PC-3 (cell line): ENCODE measurements around the gene DPCD. TPM values are rescaled to one million over a fixed set of nuclear protein-coding genes. Genes with fewer than 3 reads are reported as not detected.

Source experiments
- ATAC-seq: fragments of 200-7000 bp; cut with Tn5 transposase; 2 replicates; pipeline ENCODE4 v1.9.1; 2020; ENCODE audit warnings: mild to moderate bottlenecking, moderate library complexity
- BruUV-seq: library from RNA; stranded (reverse); fragments of 400-500 nt; replicated peaks from 2 replicates; lab custom pipeline; 2021; lab: Mats Ljungman, UMichigan
- CTCF ChIA-PET: fragments of 300-600 bp; sonication (Branson Sonifier 250); formaldehyde crosslinking; loops from one replicate; lab custom pipeline; 2022; ENCODE audit warnings: antibody characterized with exemption; lab: Charles Lee
- POLR2A ChIA-PET: fragments of 300-600 bp; sonication (Branson Sonifier 250); formaldehyde crosslinking; loops from one replicate; lab custom pipeline; 2022; ENCODE audit warnings: antibody characterized with exemption; ENCODE audit not compliant: unreplicated experiment; lab: Charles Lee
- DNase-seq: peaks from one replicate; pipeline ENCODE4 v3.0.0-alpha.2; 2015
- H2AFZ ChIP-seq: fragments of 300-600 bp; sonication (generic); 2 replicates; pipeline ENCODE4 v1.6.0; 2016; ENCODE audit warnings: antibody characterized with exemption, low read length
- H3F3A ChIP-seq: fragments of 300-600 bp; sonication (generic); one replicate; pipeline ENCODE4 v1.6.0; 2017; ENCODE audit warnings: antibody characterized with exemption, low read length, control low read depth, mild to moderate bottlenecking; ENCODE audit not compliant: unreplicated experiment
- H3K27ac ChIP-seq: fragments of 300-600 bp; sonication (generic); 2 replicates; pipeline ENCODE4 v1.5.1; 2016; ENCODE audit warnings: mild to moderate bottlenecking, low read length
- H3K27me3 ChIP-seq: fragments of 300-600 bp; sonication (generic); 2 replicates; pipeline ENCODE4 v1.6.1; 2016; ENCODE audit warnings: low read length, mixed read lengths
- H3K36me3 ChIP-seq: fragments of 300-600 bp; sonication (generic); 2 replicates; pipeline ENCODE4 v1.6.1; 2016; ENCODE audit warnings: low read depth, mixed run types, low read length, mixed read lengths
- H3K4me1 ChIP-seq: fragments of 300-600 bp; sonication (generic); 2 replicates; pipeline ENCODE4 v1.5.1; 2016; ENCODE audit warnings: low read length; ENCODE audit not compliant: insufficient read depth
- H3K4me2 ChIP-seq: fragments of 300-600 bp; sonication (generic); 2 replicates; pipeline ENCODE4 v1.6.0; 2016; ENCODE audit warnings: low read length
- H3K4me3 ChIP-seq: fragments of 300-600 bp; sonication (generic); 2 replicates; pipeline ENCODE4 v1.5.1; 2016; ENCODE audit warnings: mild to moderate bottlenecking, low read length, mixed read lengths
- H3K79me2 ChIP-seq: fragments of 300-600 bp; sonication (generic); 2 replicates; pipeline ENCODE4 v1.6.1; 2017; ENCODE audit warnings: low read length, mixed read lengths
- H3K9ac ChIP-seq: fragments of 300-600 bp; sonication (generic); 2 replicates; pipeline ENCODE4 v1.6.0; 2016; ENCODE audit warnings: mild to moderate bottlenecking, low read length
- H3K9me2 ChIP-seq: fragments of 300-600 bp; sonication (generic); replicated peaks from 2 replicates; pipeline ENCODE4 v1.6.1; 2016; ENCODE audit warnings: mixed run types, low read length, mixed read lengths
- H3K9me3 ChIP-seq: fragments of 300-600 bp; sonication (generic); 2 replicates; pipeline ENCODE4 v1.6.1; 2016; ENCODE audit warnings: low read length, mixed read lengths
- H4K20me1 ChIP-seq: fragments of 300-600 bp; sonication (generic); 2 replicates; pipeline ENCODE4 v1.6.1; 2016; ENCODE audit warnings: low read length, mixed read lengths
- CTCF ChIP-seq: fragments of 300-600 bp; sonication (generic); conservative IDR thresholded peaks from 2 replicates; pipeline ENCODE4 v1.5.1; 2017; ENCODE audit warnings: antibody characterized with exemption, low read depth, mild to moderate bottlenecking, low read length
- EZH2 ChIP-seq: fragments of 300-600 bp; sonication (generic); IDR thresholded peaks from one replicate; pipeline ENCODE4 v1.6.1; 2017; ENCODE audit warnings: antibody characterized with exemption, mild to moderate bottlenecking, low read length; ENCODE audit not compliant: unreplicated experiment
- EZH2phosphoT487 ChIP-seq: fragments of 300-600 bp; sonication (generic); IDR thresholded peaks from 2 replicates; pipeline ENCODE4 v1.6.1; 2018; ENCODE audit warnings: mild to moderate bottlenecking, antibody characterized with exemption, low read length, borderline replicate concordance
- intact Hi-C: fragments of 100-400 bp; cut with micrococcal nuclease; formaldehyde crosslinking; loops from 2 replicates; pipeline ENCODE4 v1.9.0; 2023
- total RNA-seq: library from RNA; depleted of rRNA; stranded (reverse); fragments of >200 nt; gene quantifications from 2 replicates; pipeline ENCODE4 v1.2.3, GENCODE V29; 2014

The DPCD gene
- total RNA-seq, 1 experiment from 2014 or later, result 37.1 TPM

- ChIA-PET POLR2A (no interaction called here), CTCF (no interaction called here)
- no peaks in the 10 kb centered on the region for H3F3A ChIP-seq
- no peaks in the 10 kb centered on the region for H3K27me3 ChIP-seq
- no peaks in the 10 kb centered on the region for H3K36me3 ChIP-seq
- no peaks in the 10 kb centered on the region for H3K79me2 ChIP-seq
- no peak overlapping the region for H3K4me2 ChIP-seq
- no peaks in the 10 kb centered on the region for H3K9me3 ChIP-seq
- no peaks in the 10 kb centered on the region for H4K20me1 ChIP-seq
- no peaks in the 10 kb centered on the region for H3K9me2 ChIP-seq
- H3K27ac ChIP-seq, result no peak overlapping the region
- H3K4me1 ChIP-seq, result no peaks in the 10 kb centered on the region
- H2AFZ ChIP-seq, result no peak overlapping the region
- H3K9ac ChIP-seq, result no peak overlapping the region
- DNase-seq, result no peak
- intact Hi-C loops, result no loop called here
- H3K4me3 ChIP-seq, result no peak overlapping the region
- ATAC-seq, result no peak
- no peak for TF ChIP-seq EZH2
- TF ChIP-seq CTCF, result no peak
- TF ChIP-seq EZH2phosphoT487, result no peak
- no TSS peak for BruUV-seq
Observed at GRCh38 chr10:101653536-101653935, 65.4 kb downstream of the DPCD start.

- no TSS peak for BruUV-seq
- TF ChIP-seq EZH2 (no peak), CTCF (no peak), EZH2phosphoT487 (no peak)
- H4K20me1 ChIP-seq, result no peaks in the 10 kb centered on the region
- H3K27me3 ChIP-seq, result no peaks in the 10 kb centered on the region
- CTCF ChIA-PET, result no interaction called here
- no peaks in the 10 kb centered on the region for H3K79me2 ChIP-seq
- no peak overlapping the region for H3K4me2 ChIP-seq
- DNase-seq (no peak), ATAC-seq (no peak)
- no peaks in the 10 kb centered on the region for H3K4me1 ChIP-seq
- H3K36me3 ChIP-seq, result no peaks in the 10 kb centered on the region
- H3K27ac ChIP-seq, result no peak overlapping the region
- POLR2A ChIA-PET, result no interaction called here
- intact Hi-C loops, result no loop called here
- H3K4me3 ChIP-seq, result no peak overlapping the region
- H3F3A ChIP-seq, result no peaks in the 10 kb centered on the region
- no peaks in the 10 kb centered on the region for H3K9me2 ChIP-seq
- H3K9me3 ChIP-seq, result no peaks in the 10 kb centered on the region
- no peak overlapping the region for H3K9ac ChIP-seq
- no peak overlapping the region for H2AFZ ChIP-seq
Observed at GRCh38 chr10:101655570-101655969, 67.4 kb downstream of the DPCD start.

- H3K4me2 ChIP-seq, result no peak overlapping the region
- H3K9me2 ChIP-seq, result no peaks in the 10 kb centered on the region
- H3K27me3 ChIP-seq, result no peaks in the 10 kb centered on the region
- H3K4me3 ChIP-seq, result no peak overlapping the region
- POLR2A ChIA-PET, result no interaction called here
- H2AFZ ChIP-seq, result no peak overlapping the region
- no peaks in the 10 kb centered on the region for H3K9me3 ChIP-seq
- H3K79me2 ChIP-seq, result no peaks in the 10 kb centered on the region
- H4K20me1 ChIP-seq, result no peaks in the 10 kb centered on the region
- no peak for ATAC-seq
- no peak overlapping the region for H3K9ac ChIP-seq
- H3K4me1 ChIP-seq, result no peaks in the 10 kb centered on the region
- no peaks in the 10 kb centered on the region for H3F3A ChIP-seq
- no TSS peak for BruUV-seq
- no peak overlapping the region for H3K27ac ChIP-seq
- CTCF ChIA-PET, result no interaction called here
- intact Hi-C loops, result no loop called here
- TF ChIP-seq EZH2, result no peak
- TF ChIP-seq EZH2phosphoT487, result no peak
- no peak for TF ChIP-seq CTCF
- no peak for DNase-seq
- H3K36me3 ChIP-seq, result no peaks in the 10 kb centered on the region
Observed at GRCh38 chr10:101656890-101657289, 68.8 kb downstream of the DPCD start.
